Measurements from ENCODE around the gene ZNF831. TPM values are rescaled to one million over a fixed set of nuclear protein-coding genes. Genes with fewer than 3 reads are reported as not detected.

ZNF831 gene
- polyA plus RNA-seq, 3 donors: 0.07 to 0.10 (median 0.07) TPM

- DNase-seq (ENCODE audit: low read depth in 3 of 3, low spot score in 2 of 3): no peak
Measured at GRCh38 chr20:59235226-59235625, 71.6 kb downstream of the ZNF831 start.

GRCh38 chr20:59240006-59240405 lies 76.4 kb downstream of the ZNF831 start:
- no peak for DNase-seq (ENCODE audit: low read depth in 3 of 3, low spot score in 2 of 3)

- no peak for DNase-seq (ENCODE audit: low read depth in 3 of 3, low spot score in 2 of 3)
Measured at GRCh38 chr20:59242714-59243626, 79.3 kb downstream of the ZNF831 start.

- DNase-seq (ENCODE audit: low read depth in 3 of 3, low spot score in 2 of 3): no peak
Measured at GRCh38 chr20:59246691-59247400, 83.2 kb downstream of the ZNF831 start.

- DNase-seq (ENCODE audit: low read depth in 3 of 3, low spot score in 2 of 3): no peak
Measured at GRCh38 chr20:59247731-59248684, 84.4 kb downstream of the ZNF831 start.

- DNase-seq (ENCODE audit: low read depth in 3 of 3, low spot score in 2 of 3): no peak
Measured at GRCh38 chr20:59250293-59250692, 86.7 kb downstream of the ZNF831 start.

- DNase-seq (ENCODE audit: low read depth in 3 of 3, low spot score in 2 of 3): no peak
Measured at GRCh38 chr20:59253325-59253724, 89.7 kb downstream of the ZNF831 start.

- DNase-seq (ENCODE audit: low read depth in 3 of 3, low spot score in 2 of 3): no peak
Measured at GRCh38 chr20:59253779-59254319, 90.2 kb downstream of the ZNF831 start.

- DNase-seq (ENCODE audit: low read depth in 3 of 3, low spot score in 2 of 3): no peak
Measured at GRCh38 chr20:59255256-59255655, 91.6 kb downstream of the ZNF831 start.

GRCh38 chr20:59258221-59258621 lies 94.6 kb downstream of the ZNF831 start:
- DNase-seq (ENCODE audit: low read depth in 3 of 3, low spot score in 2 of 3): no peak

GRCh38 chr20:59259946-59260345 lies 96.3 kb downstream of the ZNF831 start:
- no peak for DNase-seq (ENCODE audit: low read depth in 3 of 3, low spot score in 2 of 3)

GRCh38 chr20:59265298-59265697 lies 101.7 kb downstream of the ZNF831 start:
- DNase-seq (ENCODE audit: low read depth in 3 of 3, low spot score in 2 of 3): no peak

- no peak for DNase-seq (ENCODE audit: low read depth in 3 of 3, low spot score in 2 of 3)
Measured at GRCh38 chr20:59268870-59269269, 105.2 kb downstream of the ZNF831 start.

GRCh38 chr20:59269411-59270025 lies 105.9 kb downstream of the ZNF831 start:
- no peak for DNase-seq (ENCODE audit: low read depth in 3 of 3, low spot score in 2 of 3)

GRCh38 chr20:59270380-59270779 lies 106.8 kb downstream of the ZNF831 start:
- no peak for DNase-seq (ENCODE audit: low read depth in 3 of 3, low spot score in 2 of 3)

GRCh38 chr20:59273739-59274357 lies 110.2 kb downstream of the ZNF831 start:
- DNase-seq (ENCODE audit: low read depth in 3 of 3, low spot score in 2 of 3): no peak

GRCh38 chr20:59276938-59277337 lies 113.3 kb downstream of the ZNF831 start:
- DNase-seq (ENCODE audit: low read depth in 3 of 3, low spot score in 2 of 3): no peak

- no peak for DNase-seq (ENCODE audit: low read depth in 3 of 3, low spot score in 2 of 3)
Measured at GRCh38 chr20:59284470-59284869, 120.8 kb downstream of the ZNF831 start.

GRCh38 chr20:59289994-59290393 lies 126.4 kb downstream of the ZNF831 start:
- no peak for DNase-seq (ENCODE audit: low read depth in 3 of 3, low spot score in 2 of 3)

Measured in right renal cortex interstitium (tissue), 3 donors.